Smooth muscle cell of the brain vasculature (primary cell): Measurements from ENCODE around the gene NRIP1.
A peak's percentile ranks its signal among the peaks of the same experiment; 100 is the strongest.

Experiments
- DNase-seq: peaks from one replicate; pipeline ENCODE4 v3.0.0-alpha.2; 2012; ENCODE audit warnings: low read depth, low spot score

NRIP1 gene

DNA sequence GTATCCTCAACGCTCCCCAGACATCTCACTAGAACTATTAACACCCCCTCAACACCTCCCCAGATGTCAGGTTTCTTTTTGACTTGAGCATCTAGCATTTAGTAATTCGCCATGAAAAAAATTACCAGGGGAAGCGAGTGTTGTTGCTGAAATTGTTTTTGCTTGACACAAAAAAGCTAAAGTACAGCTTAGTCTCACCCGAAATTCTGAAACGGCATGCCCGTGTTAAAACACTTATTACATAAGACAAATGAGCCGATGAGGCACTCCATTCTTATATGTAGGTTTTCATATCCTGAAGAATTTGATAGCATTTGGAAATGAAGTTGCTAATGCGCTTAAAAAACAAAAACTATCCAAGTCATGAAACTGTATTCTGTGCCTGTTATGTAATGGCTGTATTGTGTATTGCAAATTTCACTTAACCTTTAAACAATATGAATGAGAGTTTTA, 1.3 kb upstream of the NRIP1 start:
- DNase-seq: no peak

- DNase-seq: peak; percentile 58
Observed at GRCh38 chr21:15065392-15066122, 757 bp upstream of the NRIP1 start.

GRCh38 chr21:15063814-15064575, 805 bp downstream of the NRIP1 start:
- no peak for DNase-seq

- DNase-seq: no peak
Observed at GRCh38 chr21:15063081-15063813, 1.6 kb downstream of the NRIP1 start.

- DNase-seq: no peak
Observed at GRCh38 chr21:15062606-15062965, 2.2 kb downstream of the NRIP1 start.

DNA sequence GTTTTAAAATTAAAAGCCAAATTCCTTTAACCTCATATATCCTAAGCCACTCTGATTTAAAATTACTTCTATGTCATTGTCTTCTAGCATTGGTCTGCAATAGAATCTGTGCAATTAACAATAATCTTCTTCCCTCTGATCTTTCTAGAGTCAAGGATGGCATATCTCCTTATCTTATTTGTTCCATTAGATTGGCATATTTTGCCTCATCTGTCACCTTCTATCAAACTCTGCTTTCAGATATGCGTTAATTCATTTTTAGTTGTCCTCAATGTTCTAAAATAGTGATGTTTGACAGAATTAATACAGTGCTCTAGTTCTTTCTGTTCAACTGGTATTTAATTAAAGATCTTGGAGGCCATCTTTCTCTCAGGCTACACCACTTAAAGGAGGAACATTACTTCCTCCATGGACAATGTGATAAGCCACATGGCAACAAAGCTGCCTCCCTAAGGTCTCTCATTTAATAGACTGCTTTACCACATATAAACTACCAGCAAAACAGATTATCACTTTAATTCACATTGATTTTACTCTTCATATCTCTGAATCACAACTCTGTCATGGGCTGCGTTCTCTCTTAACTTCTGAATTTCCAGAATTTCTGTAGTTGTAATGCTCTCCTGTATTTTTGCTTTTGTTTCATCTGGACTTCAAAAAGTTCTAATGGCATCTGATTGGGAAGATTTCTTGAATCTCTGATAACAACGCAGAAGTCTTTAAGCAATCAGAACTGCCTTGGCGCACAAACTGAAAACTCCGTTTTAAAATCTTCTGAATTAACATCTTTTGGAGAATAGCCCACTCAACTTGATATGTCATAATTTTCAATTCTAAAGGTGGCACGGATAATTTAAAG, 2.8 kb downstream of the NRIP1 start:
- no peak for DNase-seq

- DNase-seq: no peak
Observed at GRCh38 chr21:15061279-15061678, 3.5 kb downstream of the NRIP1 start.

GRCh38 chr21:15060543-15061175, 4.1 kb downstream of the NRIP1 start:
- DNase-seq: no peak

- DNase-seq: no peak
Observed at GRCh38 chr21:15059397-15059796, 5.4 kb downstream of the NRIP1 start.

- no peak for DNase-seq
Observed at GRCh38 chr21:15058854-15059263, 5.9 kb downstream of the NRIP1 start.

DNA sequence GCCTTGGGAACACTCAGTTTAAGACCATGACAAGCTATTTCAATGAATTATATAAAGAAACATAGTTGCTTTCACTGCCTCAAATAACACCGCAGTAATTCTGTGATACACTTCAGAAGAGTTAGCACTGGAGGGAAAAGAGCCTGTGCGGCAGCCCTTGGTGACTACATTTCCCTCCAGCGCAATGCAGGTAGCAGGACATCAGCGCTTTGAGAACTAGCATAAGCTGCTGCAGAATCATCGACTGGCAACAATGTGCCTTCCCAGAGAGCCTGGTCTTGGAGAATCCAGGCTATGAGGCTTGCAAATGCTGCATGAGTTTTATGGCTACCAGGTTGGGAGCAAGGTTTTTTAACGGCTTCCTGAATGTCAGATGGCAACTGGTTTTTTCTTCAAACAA, 7.5 kb downstream of the NRIP1 start:
- no peak for DNase-seq

DNA sequence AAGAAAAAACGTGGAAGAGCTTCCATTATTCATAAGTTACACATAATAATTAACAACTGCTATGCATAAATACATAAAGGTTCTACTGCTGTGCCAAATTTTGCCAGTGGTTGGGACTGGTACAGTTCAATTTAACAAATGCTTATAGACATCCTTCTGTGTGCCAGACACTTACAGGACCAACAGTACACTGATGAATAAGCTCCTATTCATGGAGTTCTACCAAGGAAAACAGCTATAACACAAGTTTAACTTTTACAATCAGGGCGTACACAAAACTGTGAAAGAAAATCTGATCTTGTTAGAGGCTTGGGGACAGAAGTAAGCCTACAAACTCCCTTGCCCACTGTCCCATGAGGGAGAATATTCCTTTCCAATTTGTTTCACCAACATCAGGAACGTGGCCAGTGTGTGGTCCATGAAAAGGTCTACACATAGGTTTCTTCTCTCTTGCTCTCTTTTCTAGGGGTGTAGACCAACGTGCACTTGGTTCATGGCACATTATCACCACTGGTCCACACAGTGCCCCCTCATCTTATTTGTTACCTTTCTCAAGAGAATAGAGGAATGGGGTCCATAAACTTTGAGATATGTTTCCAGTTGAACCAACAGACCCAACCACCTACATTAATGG, 10.1 kb downstream of the NRIP1 start:
- no peak for DNase-seq

- no peak for DNase-seq
Observed at GRCh38 chr21:15054089-15054488, 10.7 kb downstream of the NRIP1 start.

DNA sequence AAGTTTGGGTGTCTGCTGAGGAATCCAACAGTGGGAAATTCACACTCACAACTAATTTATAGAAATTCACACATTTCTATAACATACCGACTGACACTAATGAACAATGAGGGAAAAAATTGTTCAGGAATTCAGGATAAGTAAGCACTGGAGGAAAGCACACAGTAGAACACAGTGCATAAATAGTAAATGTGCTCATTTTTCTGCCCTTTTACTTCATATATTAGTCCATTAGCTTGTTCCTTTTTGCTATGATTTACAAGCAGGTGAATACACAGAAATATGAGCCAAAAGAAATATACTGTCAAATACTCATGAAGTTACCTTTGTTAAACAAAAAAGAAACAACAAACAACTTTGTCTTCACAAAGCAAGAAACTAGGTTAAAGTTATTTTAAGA, 11.3 kb downstream of the NRIP1 start:
- no peak for DNase-seq

DNA sequence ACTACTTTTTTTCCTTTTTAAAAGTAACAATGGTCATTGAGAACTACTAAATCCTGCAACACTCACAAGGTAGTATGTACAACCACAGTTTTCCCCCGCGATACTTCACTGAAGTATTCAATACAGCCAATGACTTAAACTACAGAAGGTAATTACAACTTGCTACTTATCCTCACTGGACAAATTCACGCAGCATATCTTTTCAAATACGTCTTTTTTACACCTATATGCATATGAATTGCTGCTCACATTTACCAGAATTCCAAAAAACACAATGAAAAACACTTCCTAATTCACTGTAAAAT, 12.4 kb downstream of the NRIP1 start:
- no peak for DNase-seq

- no peak for DNase-seq
Observed at GRCh38 chr21:15051644-15052458, 12.9 kb downstream of the NRIP1 start.

DNA sequence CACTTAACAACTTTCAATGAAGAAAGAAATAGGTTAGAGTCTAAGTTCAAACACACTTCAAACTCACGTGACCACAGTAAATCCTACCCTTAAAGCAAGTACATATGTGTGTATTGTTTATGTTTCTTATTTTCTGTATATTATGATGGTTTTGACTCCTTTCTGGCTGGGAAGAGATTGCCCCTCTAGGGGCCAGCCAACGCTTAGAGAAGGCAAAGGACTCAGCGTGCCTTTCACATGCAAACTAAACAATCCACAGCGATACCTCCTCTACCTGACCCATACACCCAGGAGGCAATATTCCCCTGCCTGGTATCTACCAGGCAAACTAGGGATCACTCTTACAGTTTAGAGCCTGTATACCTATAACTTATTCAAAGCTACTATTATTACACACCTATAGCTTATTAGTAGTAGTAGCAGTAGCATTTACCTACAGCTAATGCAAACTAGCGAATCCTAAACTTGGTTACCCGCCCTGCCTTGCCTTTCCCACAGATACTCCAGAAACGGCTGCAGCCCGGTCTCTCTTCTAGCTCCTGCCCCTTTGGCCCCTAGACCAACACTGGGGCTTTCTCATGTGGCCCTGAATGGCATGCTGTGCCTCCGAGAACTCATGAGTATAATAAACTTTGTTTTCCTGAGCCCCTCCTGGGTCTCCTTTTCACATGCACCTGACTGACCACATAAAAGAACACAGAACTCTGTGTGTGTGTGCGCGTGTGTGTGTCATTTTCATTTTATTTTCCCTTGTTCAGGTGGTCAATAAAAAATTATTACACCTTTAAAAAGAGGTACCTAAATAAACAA, 14.0 kb downstream of the NRIP1 start:
- no peak for DNase-seq

DNA sequence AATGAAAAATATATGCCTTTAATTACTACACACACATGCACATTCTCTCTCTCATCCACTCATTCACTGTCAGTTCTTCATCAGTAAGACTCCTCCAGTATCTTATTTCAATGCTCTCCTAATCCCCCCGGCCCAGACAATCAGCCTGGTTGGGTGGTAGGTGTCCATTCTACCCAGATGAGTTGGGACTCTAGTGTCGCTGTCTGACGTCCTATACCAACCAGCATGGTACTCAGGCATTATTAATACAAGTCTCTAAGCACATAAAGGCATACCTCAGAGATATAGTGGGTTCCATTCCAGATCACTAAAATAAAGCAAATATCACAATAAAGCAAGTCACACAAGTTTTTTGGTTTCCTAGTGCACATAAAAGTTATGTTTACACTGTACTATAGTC, 19.8 kb downstream of the NRIP1 start:
- no peak for DNase-seq

DNA sequence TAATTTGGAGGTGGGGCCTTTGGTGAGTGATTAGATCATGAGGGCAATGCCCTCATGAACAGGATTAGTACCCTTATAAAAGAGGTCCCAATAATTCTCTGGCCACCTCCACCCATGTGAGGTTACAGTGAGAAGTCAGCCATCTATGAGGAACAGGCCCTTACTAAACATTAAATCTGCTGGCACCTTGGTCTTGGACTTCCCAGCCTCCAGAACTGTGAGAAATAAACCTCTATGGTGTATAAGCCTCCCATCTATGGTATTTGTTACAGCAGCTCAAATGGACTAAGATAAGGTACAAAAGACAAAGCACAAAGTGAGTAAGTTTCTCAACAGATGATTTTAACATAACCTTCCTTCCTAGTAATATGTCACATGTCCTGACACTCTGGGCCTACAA, 22.3 kb downstream of the NRIP1 start:
- DNase-seq: no peak
